Measurements from ENCODE around the gene FAM98B.

Gene FAM98B

DNA sequence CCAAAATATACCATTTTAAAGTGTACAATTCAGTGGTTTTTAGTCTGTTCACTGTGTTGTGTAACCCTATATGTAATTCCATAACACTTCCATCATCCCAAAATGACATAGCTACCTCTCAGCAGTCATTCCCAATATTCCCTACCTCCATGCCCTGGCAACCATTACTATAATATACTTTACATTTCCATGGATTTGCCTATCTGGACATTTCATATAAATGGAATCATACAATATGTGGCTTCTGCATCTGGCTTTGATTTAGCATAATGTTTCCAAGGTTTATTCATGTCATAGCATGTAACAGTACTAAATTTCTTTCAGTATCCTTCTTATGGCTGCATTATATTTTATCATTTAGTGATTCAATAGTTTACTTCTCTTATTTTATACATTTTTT lies 25.3 kb downstream of the FAM98B start:
- no peaks in the 10 kb centered on the region for H3K4me1 ChIP-seq (ENCODE audit: control insufficient read depth in 1 of 2, insufficient read depth in 2 of 2, low read length in 2 of 2)
- H3K27me3 ChIP-seq (ENCODE audit: control insufficient read depth in 1 of 2, insufficient read depth in 2 of 2, low read length in 2 of 2): no peaks in the 10 kb centered on the region
- no peak overlapping the region for H3K4me3 ChIP-seq (ENCODE audit: low read depth in 1 of 2, low read length in 2 of 2)
- H3K9me3 ChIP-seq (ENCODE audit: control insufficient read depth in 1 of 2, low read length in 2 of 2): no peaks in the 10 kb centered on the region
- H3K36me3 ChIP-seq (ENCODE audit: control insufficient read depth in 1 of 2, insufficient read depth in 2 of 2, low read length in 2 of 2): peaks cover 24 to 32% of the 10 kb centered on the region in 2 donors
- no peak overlapping the region for H3K27ac ChIP-seq (ENCODE audit: low read depth, low read length)
- H3K9ac ChIP-seq (ENCODE audit: low read depth in 1 of 2, low read length in 2 of 2): no peak overlapping the region

DNA sequence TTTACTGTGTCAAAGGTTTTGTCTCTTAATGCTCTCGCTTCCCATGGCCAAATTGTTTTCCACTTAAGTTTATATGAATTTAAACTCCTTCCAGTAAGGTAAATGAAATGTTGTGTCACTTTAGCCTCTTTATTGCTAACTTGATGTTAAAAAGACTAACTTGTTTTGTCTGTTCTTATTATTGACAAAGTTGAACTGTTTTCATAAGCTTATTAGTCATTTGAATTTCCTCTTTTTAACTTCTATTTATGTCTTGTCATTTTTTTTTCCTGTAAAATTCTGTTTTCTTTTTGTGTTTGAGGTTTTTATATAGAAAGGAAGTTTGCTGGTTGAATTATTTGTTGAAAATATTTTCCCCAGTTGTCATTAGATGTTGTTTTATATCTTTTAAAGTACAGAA lies 25.8 kb downstream of the FAM98B start:
- H3K9ac ChIP-seq (ENCODE audit: low read depth in 1 of 2, low read length in 2 of 2): no peak overlapping the region
- H3K4me1 ChIP-seq (ENCODE audit: control insufficient read depth in 1 of 2, insufficient read depth in 2 of 2, low read length in 2 of 2): no peaks in the 10 kb centered on the region
- no peak overlapping the region for H3K4me3 ChIP-seq (ENCODE audit: low read depth in 1 of 2, low read length in 2 of 2)
- no peaks in the 10 kb centered on the region for H3K27me3 ChIP-seq (ENCODE audit: control insufficient read depth in 1 of 2, insufficient read depth in 2 of 2, low read length in 2 of 2)
- no peaks in the 10 kb centered on the region for H3K9me3 ChIP-seq (ENCODE audit: control insufficient read depth in 1 of 2, low read length in 2 of 2)
- no peak overlapping the region for H3K27ac ChIP-seq (ENCODE audit: low read depth, low read length)
- peaks cover 21 to 29% of the 10 kb centered on the region in 2 donors for H3K36me3 ChIP-seq (ENCODE audit: control insufficient read depth in 1 of 2, insufficient read depth in 2 of 2, low read length in 2 of 2)

- Histone ChIP-seq H3K9me3 (ENCODE audit: control insufficient read depth in 1 of 2, low read length in 2 of 2) (no peaks in the 10 kb centered on the region), H3K36me3 (ENCODE audit: control insufficient read depth in 1 of 2, insufficient read depth in 2 of 2, low read length in 2 of 2) (peaks cover 13 to 24% of the 10 kb centered on the region in 2 donors), H3K4me1 (ENCODE audit: control insufficient read depth in 1 of 2, insufficient read depth in 2 of 2, low read length in 2 of 2) (no peaks in the 10 kb centered on the region), H3K27me3 (ENCODE audit: control insufficient read depth in 1 of 2, insufficient read depth in 2 of 2, low read length in 2 of 2) (no peaks in the 10 kb centered on the region), H3K27ac (ENCODE audit: low read depth, low read length) (no peak overlapping the region), H3K4me3 (ENCODE audit: low read depth in 1 of 2, low read length in 2 of 2) (no peak overlapping the region), H3K9ac (ENCODE audit: low read depth in 1 of 2, low read length in 2 of 2) (no peak overlapping the region)
Observed at GRCh38 chr15:38481113-38481512, 27.2 kb downstream of the FAM98B start.

DNA sequence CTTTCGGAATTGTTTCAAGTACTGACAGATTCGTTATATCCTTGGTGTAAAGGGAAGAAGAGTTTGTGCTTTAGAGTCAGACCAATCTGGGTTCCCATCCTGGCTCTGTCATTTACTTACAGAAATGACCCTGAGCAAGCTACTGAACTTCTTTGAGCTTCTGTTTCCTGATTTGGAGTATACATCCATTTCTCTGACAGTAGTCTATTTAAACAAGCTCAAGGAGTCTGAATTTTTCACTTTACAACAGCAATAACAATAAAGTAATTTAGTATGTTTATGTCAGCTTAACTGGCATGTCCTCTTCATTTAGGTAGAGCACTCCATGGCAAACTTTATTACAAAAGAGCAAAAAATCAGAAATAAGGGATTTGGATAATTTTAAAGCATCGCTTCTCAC lies 27.8 kb downstream of the FAM98B start:
- no peak overlapping the region for H3K27ac ChIP-seq (ENCODE audit: low read depth, low read length)
- H3K9ac ChIP-seq (ENCODE audit: low read depth in 1 of 2, low read length in 2 of 2): no peak overlapping the region
- H3K36me3 ChIP-seq (ENCODE audit: control insufficient read depth in 1 of 2, insufficient read depth in 2 of 2, low read length in 2 of 2): peaks cover 13 to 23% of the 10 kb centered on the region in 2 donors
- H3K4me1 ChIP-seq (ENCODE audit: control insufficient read depth in 1 of 2, insufficient read depth in 2 of 2, low read length in 2 of 2): no peaks in the 10 kb centered on the region
- no peak overlapping the region for H3K4me3 ChIP-seq (ENCODE audit: low read depth in 1 of 2, low read length in 2 of 2)
- no peaks in the 10 kb centered on the region for H3K9me3 ChIP-seq (ENCODE audit: control insufficient read depth in 1 of 2, low read length in 2 of 2)
- no peaks in the 10 kb centered on the region for H3K27me3 ChIP-seq (ENCODE audit: control insufficient read depth in 1 of 2, insufficient read depth in 2 of 2, low read length in 2 of 2)

DNA sequence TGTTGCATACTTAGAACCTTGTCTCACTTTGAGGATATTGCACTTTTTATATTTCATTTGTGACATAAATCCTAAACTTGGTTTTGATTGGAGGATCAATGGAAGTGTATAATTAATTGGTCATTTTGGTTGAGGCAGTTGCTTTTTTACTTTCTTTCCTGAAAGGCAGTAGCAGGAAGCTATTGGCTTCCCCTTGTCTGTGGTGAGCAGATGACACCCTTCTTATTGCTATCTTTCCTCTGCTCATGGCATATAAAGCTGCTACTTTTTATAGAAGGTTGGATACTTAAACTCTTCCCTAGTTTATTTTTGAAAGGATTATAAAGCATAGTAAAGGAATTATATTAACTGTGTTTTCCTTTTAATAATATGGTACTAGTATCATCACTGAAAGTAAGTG lies 28.6 kb downstream of the FAM98B start:
- no peak overlapping the region for H3K9ac ChIP-seq (ENCODE audit: low read depth in 1 of 2, low read length in 2 of 2)
- H3K9me3 ChIP-seq (ENCODE audit: control insufficient read depth in 1 of 2, low read length in 2 of 2): no peaks in the 10 kb centered on the region
- no peaks in the 10 kb centered on the region for H3K4me1 ChIP-seq (ENCODE audit: control insufficient read depth in 1 of 2, insufficient read depth in 2 of 2, low read length in 2 of 2)
- no peak overlapping the region for H3K4me3 ChIP-seq (ENCODE audit: low read depth in 1 of 2, low read length in 2 of 2)
- no peak overlapping the region for H3K27ac ChIP-seq (ENCODE audit: low read depth, low read length)
- H3K27me3 ChIP-seq (ENCODE audit: control insufficient read depth in 1 of 2, insufficient read depth in 2 of 2, low read length in 2 of 2): no peaks in the 10 kb centered on the region
- H3K36me3 ChIP-seq (ENCODE audit: control insufficient read depth in 1 of 2, insufficient read depth in 2 of 2, low read length in 2 of 2): peaks cover 10 to 20% of the 10 kb centered on the region in 2 donors

GRCh38 chr15:38486936-38487335 lies 33.0 kb downstream of the FAM98B start:
- Histone ChIP-seq H3K27me3 (ENCODE audit: control insufficient read depth in 1 of 2, insufficient read depth in 2 of 2, low read length in 2 of 2) (no peaks in the 10 kb centered on the region), H3K9me3 (ENCODE audit: control insufficient read depth in 1 of 2, low read length in 2 of 2) (no peaks in the 10 kb centered on the region), H3K36me3 (ENCODE audit: control insufficient read depth in 1 of 2, insufficient read depth in 2 of 2, low read length in 2 of 2) (peaks cover 7 to 16% of the 10 kb centered on the region in 2 donors), H3K4me3 (ENCODE audit: low read depth in 1 of 2, low read length in 2 of 2) (no peak overlapping the region), H3K9ac (ENCODE audit: low read depth in 1 of 2, low read length in 2 of 2) (no peak overlapping the region), H3K27ac (ENCODE audit: low read depth, low read length) (no peak overlapping the region), H3K4me1 (ENCODE audit: control insufficient read depth in 1 of 2, insufficient read depth in 2 of 2, low read length in 2 of 2) (no peaks in the 10 kb centered on the region)

DNA sequence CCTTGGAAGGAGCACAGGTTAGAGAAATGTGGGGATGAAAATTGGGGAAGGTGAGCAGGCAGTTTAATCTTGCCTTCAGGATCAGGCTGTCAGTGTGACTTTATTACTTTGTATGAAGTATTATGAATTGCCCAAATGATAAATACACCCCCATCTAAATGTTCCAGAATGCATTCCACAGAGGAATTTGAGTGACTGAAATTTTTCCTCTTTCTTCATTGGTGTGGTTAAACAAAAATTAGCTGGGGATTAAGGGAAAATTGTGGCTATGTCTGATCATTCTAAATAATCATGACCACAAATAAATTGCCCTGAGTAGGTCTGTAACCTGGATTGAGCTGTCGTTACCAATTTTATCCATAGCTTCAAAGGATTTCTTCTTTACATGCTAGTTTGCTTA lies 33.5 kb downstream of the FAM98B start:
- Histone ChIP-seq H3K27me3 (ENCODE audit: control insufficient read depth in 1 of 2, insufficient read depth in 2 of 2, low read length in 2 of 2) (no peaks in the 10 kb centered on the region), H3K4me1 (ENCODE audit: control insufficient read depth in 1 of 2, insufficient read depth in 2 of 2, low read length in 2 of 2) (no peaks in the 10 kb centered on the region), H3K4me3 (ENCODE audit: low read depth in 1 of 2, low read length in 2 of 2) (no peak overlapping the region), H3K36me3 (ENCODE audit: control insufficient read depth in 1 of 2, insufficient read depth in 2 of 2, low read length in 2 of 2) (peaks cover 3 to 14% of the 10 kb centered on the region in 2 donors), H3K27ac (ENCODE audit: low read depth, low read length) (no peak overlapping the region), H3K9me3 (ENCODE audit: control insufficient read depth in 1 of 2, low read length in 2 of 2) (no peaks in the 10 kb centered on the region), H3K9ac (ENCODE audit: low read depth in 1 of 2, low read length in 2 of 2) (no peak overlapping the region)

DNA sequence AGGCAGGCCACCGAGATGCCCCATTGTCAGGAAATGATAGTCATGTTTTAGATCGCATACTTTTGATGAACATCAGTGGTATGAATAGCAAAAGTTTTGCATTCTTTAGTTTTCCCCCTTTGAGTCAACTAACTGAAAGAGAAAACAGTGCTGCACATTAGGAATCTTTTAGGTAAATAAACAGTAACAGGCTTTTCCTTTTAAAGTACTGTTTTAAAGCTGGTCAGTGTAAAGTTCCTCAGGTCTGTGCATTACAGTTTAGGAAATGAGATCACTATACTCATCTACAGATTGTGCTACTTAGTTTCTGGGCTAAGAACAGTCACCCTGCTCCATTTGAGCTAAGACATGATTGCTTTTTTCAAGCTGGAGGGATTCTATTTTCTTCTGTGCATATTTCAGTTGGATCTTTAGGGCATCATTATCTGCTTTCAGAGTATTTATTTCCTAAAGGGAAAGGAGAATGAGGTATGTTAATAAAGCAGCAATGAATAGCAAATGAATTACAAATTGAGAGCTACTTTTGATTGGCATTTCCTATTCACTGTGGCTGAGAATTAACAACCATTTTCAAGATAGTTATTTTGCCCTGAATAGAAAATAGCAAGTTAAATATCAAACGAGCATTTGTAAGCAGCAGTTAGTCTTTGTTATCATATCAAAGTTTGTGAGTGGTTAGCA lies 36.5 kb downstream of the FAM98B start:
- no peak overlapping the region for H3K27ac ChIP-seq (ENCODE audit: low read depth, low read length)
- H3K9ac ChIP-seq (ENCODE audit: low read depth in 1 of 2, low read length in 2 of 2): no peak overlapping the region
- H3K9me3 ChIP-seq (ENCODE audit: control insufficient read depth in 1 of 2, low read length in 2 of 2): no peaks in the 10 kb centered on the region
- H3K4me3 ChIP-seq (ENCODE audit: low read depth in 1 of 2, low read length in 2 of 2): no peak overlapping the region
- H3K36me3 ChIP-seq (ENCODE audit: control insufficient read depth in 1 of 2, insufficient read depth in 2 of 2, low read length in 2 of 2): peaks cover 4 to 12% of the 10 kb centered on the region in 2 donors
- H3K27me3 ChIP-seq (ENCODE audit: control insufficient read depth in 1 of 2, insufficient read depth in 2 of 2, low read length in 2 of 2): no peaks in the 10 kb centered on the region
- H3K4me1 ChIP-seq (ENCODE audit: control insufficient read depth in 1 of 2, insufficient read depth in 2 of 2, low read length in 2 of 2): no peaks in the 10 kb centered on the region

DNA sequence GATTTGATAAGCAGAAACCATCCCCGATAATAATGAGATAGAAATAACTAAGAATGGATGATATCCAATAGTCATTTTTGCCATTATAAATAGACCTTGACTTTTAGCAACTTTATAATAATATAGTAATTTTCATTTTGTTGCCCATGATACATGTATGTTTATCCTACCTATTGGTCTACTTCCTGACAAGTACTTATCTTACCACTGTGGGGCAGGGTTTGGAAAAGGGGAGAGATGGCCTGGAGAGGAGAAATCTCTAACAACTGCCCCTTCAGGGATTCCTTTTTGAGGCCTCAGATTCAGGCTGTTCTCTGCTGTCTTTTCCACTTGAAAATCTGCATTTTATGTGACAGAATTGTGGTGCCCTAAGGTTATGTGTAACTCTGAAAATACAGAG lies 42.2 kb downstream of the FAM98B start:
- Histone ChIP-seq H3K36me3 (ENCODE audit: control insufficient read depth in 1 of 2, insufficient read depth in 2 of 2, low read length in 2 of 2) (peaks cover 0 to 4% of the 10 kb centered on the region in 2 donors), H3K9ac (ENCODE audit: low read depth in 1 of 2, low read length in 2 of 2) (no peak overlapping the region)

DNA sequence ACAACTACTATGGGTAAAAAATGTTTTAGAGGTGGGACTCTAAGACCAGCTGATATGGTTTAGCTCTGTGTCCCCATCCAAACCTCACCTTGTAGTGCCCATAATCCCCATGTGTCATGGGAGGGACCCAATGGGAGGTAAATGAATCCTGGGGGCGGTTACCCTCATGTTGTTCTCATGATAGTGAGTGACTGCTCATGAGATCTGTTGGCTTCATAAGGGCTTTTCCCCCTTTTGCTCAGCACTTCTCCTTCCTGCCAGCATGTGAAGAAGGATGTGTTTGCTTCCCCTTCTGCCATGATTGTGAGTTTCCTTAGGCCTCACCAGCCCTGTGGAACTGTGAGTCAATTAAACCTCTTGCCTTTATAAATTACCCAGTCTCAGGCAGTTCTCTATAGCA lies 45.7 kb downstream of the FAM98B start:
- Histone ChIP-seq H3K36me3 (ENCODE audit: control insufficient read depth in 1 of 2, insufficient read depth in 2 of 2, low read length in 2 of 2) (peaks cover 4 to 6% of the 10 kb centered on the region in 2 donors), H3K27me3 (ENCODE audit: control insufficient read depth in 1 of 2, insufficient read depth in 2 of 2, low read length in 2 of 2) (no peaks in the 10 kb centered on the region), H3K27ac (ENCODE audit: low read depth, low read length) (no peak overlapping the region), H3K4me3 (ENCODE audit: low read depth in 1 of 2, low read length in 2 of 2) (no peak overlapping the region), H3K9ac (ENCODE audit: low read depth in 1 of 2, low read length in 2 of 2) (no peak overlapping the region), H3K9me3 (ENCODE audit: control insufficient read depth in 1 of 2, low read length in 2 of 2) (no peaks in the 10 kb centered on the region), H3K4me1 (ENCODE audit: control insufficient read depth in 1 of 2, insufficient read depth in 2 of 2, low read length in 2 of 2) (no peaks in the 10 kb centered on the region)

More for the DNA sequence above, 42.2 kb downstream of the FAM98B start:
- Histone ChIP-seq H3K9me3 (ENCODE audit: control insufficient read depth in 1 of 2, low read length in 2 of 2) (no peaks in the 10 kb centered on the region), H3K27ac (ENCODE audit: low read depth, low read length) (no peak overlapping the region), H3K27me3 (ENCODE audit: control insufficient read depth in 1 of 2, insufficient read depth in 2 of 2, low read length in 2 of 2) (no peaks in the 10 kb centered on the region), H3K4me1 (ENCODE audit: control insufficient read depth in 1 of 2, insufficient read depth in 2 of 2, low read length in 2 of 2) (no peaks in the 10 kb centered on the region), H3K4me3 (ENCODE audit: low read depth in 1 of 2, low read length in 2 of 2) (no peak overlapping the region)
